ELF-1 (cell line): ENCODE measurements around the gene SMIM22.

Source experiments
- DNase-seq: peaks from one replicate; pipeline ENCODE4 v3.0.0-alpha.2; 2016; ENCODE audit warnings: low read depth, low spot score

Gene SMIM22

DNA sequence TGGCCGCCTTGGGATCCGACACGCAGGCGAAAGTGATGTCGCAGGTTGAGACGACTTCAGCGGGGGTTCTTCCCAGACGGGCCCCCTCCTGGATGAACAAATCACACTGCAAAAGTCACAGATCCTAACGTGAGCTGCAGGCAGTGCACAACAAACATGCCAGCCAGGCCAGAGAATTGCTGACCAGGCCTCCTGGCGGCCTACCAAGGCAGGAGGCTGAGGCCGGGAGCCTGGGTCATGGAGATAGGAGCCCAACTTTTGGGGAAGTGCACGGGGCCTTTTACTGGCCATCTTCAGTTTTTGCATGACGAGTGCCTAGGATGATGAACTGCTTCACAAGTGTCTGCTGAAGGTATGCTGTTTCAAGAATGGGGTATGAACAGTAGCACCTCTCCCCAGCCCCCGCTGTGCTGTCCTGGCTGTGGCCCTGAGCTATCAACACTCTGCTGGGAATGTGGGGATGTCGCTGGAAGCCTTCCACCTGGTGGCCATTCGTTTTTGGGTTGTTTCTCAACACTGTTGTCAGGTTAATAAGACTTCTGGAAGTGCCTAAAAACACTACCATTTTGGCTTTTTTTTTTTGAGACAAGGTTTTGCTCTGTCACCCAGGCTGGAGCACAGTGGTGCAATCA, 19.5 kb downstream of the SMIM22 start:
- DNase-seq: peak; percentile 21

DNA sequence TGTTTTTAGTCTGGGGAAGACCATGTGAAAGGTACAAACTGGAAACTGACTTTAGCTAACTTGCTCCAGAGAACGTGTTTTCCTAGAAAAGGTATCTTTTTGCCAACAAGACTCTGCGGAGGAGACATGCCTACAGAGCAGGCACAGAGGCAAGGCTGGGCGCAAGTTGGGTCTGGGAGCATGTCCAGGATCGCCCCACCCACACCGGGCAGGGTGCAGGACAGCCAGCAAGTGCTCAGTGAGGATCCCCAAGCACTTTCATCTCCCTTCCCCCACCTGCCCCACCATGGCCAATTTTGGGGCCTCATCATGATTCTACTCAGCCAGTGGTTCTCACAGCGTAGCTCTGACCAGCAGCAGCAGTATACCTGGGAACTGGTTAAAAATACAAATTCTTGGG, 25.5 kb downstream of the SMIM22 start:
- no peak for DNase-seq

DNA sequence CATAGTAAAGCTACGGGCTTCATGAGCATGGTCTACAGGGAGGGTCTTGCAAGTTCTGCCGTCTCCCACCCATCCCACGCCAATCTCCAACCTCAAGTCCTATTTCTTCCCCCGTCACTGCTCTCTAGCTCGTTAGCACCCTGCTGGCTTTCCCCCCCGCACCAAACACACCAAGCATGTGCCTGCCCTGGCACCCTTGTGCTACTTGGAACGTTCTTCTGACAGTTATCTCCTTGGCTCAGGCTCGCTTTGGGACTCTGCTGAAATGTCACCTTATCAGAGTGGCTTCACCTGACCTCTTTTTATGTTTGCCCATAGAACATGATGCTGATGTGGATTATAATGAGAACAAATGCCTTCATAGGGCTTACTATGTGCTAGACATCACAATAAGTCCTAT, 30.0 kb downstream of the SMIM22 start:
- DNase-seq: no peak

DNA sequence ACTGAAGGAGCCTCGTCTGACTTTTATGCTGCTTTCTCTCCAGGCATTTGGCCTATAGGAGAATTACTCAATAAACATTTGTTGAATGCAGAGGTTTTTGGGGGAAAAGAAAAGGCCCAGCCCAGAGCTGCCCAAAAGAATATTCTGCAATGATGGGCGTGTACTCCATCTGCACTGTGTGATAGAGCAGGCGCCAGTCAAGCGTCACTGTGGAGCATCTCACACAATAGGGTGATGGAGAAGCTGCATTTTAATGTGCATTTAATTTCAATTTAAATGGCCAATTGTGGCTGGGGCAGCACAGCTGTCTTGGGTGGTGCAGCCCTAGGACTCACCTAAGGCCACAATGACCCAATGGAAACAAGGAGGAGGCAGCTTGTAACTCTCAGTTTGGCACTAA, 31.4 kb downstream of the SMIM22 start:
- DNase-seq: no peak

DNA sequence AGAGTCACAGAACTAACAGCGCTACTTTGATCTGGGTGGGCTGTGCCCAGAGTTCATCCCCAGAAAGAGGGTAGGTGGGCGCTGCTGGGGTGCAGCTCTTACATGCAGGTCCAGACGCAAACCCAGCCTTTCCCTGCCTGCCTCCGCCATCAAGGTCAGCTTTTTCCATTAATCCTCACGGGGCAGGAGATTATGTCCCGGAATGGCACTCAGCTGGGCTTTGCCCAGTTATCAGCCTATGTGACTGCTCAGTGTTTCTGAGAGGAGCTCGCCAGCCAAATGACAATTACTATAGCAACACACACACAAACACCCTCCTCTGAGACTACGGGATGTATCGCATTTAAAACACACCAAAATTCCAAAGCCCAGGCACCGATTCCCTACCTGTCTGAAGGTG, 31.8 kb downstream of the SMIM22 start:
- no peak for DNase-seq

DNA sequence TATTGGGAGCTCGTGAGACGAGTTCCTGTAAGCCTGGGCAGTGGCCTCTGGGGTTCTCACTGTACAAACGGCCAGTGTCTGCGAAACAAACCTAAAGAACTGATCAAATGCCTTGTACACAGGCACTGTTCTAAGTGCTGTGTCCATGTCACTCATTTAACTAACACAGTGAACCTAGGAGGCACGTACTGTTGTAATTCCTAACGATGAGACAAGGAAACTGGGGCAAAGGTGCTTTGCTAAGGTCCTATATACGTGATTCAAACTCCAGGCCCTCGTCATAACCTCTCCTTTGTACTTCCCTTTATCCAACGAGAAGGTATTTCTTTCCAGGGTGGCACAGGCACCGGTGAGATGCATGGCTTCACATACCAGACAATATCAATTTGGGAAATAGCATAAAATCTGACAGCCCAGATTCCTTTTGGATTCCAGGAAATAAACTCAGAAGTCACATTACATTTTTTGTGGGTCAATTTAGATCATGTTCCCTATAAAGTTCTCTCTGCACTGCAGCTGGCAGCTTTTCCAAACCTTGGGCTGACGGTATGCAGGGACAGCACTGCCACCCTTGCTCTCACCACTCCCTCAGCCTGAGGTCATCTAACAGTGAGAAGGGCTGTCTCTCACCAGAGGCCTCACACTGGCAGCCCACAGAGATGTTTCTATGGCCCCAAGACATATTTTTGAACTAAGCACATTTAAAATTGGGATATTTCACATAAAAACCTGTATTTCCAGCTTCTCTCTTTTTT, 33.6 kb downstream of the SMIM22 start:
- DNase-seq: no peak

DNA sequence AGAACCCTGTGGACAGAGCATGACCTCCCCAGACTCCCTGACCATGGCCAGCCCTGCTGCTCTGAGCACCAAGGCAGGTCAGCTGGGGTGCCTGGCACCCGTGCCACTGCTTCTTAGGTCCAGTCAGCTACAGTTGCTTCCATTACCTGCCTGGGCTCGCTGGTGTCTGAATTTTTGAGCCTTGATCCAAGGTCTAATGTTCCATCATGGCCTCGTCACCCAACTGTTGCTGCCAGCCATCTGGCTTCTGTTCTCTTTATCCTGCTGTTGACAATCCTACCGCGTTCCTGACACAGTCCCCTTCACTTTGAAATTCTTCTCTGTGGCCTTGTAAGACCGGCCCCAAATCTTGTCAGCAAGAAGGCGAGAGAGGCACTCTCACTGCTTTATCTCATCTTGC, 35.2 kb downstream of the SMIM22 start:
- DNase-seq: no peak

DNA sequence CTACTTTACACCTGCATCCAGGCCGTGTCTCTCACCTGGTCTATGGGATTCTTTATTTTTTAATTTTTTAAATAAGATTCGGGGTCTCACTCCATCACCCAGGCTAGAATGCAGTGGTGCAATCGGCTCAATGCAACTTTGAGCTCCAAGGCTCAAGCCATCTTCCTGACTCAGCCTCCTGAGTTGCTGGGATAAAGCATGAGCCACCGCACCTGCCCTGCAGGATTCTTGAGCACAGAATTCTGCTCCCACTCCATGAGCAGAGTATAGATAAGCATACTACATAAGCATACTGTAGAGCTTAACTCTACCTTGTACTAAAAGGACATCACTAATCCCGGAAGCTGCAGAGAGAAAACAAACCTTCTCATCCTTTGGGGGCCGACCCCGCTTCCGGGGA, 36.4 kb downstream of the SMIM22 start:
- no peak for DNase-seq

DNA sequence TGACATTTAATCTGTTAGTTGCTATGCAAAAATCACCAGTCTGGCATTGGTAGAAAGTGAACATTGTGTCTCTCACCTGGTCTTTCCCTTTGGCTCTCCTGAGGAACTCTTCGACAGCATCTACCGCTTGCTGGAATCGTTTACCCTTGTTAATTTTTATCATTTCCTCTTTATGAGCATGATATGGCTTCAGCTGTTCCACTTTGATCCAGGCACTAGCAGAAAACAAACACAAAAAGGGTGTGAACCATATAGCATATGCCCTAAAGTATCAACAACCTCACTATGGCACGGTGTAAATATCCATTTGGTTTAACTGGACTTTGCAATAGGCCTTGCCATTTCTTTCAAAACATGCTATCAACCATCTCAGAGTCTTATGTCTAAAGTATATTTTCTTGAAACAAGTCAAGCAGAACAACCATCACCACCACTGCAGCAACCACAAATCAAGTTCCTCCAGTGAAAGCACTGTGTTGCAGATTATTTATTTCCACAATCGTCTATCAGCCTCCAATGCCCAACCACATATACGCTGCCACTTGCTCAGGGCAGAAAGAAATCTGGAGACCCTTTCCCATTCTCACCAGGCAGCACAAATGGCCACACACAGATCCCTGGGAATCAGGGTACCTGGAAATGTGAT, 37.7 kb downstream of the SMIM22 start:
- no peak for DNase-seq

DNA sequence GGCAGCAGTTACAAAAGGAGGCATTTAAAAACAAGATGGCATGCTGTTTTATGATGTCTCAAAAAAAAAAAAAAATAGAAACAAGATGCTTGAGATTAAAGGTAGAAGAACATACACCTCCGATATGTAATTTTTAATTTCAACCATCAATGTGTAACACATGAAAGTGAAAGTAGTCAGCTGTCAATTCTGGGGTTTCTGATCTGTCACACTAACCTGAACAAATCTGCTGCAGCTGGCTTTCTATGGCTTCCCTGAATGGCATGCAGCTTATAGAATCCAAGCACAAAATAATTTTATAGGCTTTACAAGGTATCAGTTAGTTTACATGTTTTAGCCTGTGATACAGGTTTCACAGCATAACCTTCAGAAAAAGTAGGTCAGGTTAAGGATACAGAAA, 38.4 kb downstream of the SMIM22 start:
- DNase-seq: no peak

DNA sequence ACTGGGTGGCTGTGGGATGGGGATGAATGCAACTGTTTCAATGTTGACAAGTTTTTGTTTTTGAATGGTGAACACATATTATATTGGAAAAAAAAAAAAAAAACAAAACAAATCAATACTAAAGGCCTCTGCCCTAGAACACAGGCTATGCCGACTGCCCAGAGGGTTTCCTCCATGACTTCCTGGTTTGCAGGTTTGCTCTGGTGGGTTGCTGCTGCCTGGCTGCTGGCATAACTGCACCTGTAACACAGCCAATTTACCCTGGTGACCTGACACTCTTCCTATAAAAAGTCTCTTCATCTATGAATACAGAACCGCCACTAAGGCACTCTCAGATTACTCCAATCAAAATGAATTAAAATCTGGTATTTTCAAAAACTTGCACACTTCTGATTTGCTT, 41.6 kb downstream of the SMIM22 start:
- no peak for DNase-seq

DNA sequence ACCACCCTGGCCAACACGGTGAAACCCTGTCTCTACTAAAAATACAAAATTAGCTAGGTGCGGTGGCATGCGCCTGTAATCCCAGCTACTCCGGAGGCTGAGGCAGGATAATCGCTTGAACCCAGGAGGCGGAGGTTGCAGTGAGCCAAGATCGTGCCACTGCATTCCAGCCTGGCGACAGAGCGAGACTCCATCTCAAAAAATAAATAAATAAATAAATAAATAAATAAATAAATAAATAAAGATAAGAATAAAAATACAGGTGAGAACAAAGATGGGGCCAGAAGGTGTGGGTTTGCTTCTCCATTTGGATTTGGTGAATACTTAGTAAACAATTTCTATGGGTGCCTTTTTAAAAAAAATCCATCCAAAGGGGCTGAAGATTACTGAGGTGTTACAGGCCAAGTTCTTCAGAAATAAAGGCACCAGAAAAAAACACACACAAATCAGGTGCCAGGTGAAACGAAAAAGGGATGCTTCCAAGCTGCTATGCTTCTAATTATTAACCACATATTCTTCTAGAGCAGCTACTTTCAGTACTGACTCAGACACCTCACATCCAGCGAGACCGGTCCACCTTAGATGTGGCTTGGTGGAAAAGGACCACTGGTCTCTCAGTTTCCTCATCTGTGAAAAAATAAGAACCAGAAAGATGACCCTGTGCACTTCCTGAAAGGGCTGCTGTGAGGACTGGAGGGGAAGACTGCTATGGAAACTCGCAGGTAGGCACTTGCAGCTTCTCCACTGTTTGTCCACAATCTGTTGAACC, 42.7 kb downstream of the SMIM22 start:
- no peak for DNase-seq

DNA sequence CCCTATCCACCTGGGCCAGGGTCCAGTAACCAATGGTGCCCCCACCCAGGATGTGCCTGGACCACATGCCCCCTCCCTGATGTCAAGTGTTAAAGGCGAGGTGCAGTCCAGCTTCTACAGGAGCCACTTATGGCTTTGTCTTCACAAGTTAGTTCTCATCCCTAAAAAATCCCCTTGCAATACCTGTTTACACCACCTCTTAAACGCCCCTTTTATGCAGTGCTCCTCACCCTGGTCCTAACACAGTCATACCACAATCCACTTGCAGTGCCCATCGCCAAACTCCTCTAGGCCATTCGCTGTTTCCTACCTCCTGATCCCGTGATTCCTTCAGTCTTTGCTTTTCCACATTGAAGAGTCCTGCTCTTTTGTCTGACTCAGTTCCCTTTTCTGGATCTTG, 44.8 kb downstream of the SMIM22 start:
- DNase-seq: no peak

DNA sequence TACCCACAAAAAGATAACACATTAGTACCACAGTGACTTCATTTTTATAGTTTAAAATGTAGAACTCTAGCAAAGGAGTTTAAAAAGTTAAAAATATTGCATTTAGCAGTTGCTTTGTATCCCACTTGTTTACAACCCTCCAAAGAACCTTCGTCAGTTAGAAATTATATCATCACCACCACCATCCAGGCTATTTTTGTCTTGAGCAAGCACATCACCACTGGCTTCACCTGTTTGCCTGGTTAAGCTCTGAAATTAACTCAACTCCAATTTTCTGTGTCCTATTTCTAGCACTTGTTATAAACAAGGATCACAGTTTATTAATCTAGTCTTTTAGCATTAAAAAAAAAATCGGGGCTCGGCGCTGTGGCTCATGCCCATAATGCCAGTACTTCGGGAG, 45.8 kb downstream of the SMIM22 start:
- DNase-seq: no peak
